GM12878 (cell line): ENCODE measurements around the gene RGS6.

ENCODE experiments used
- CBX3 ChIP-seq: fragments of 200-600 bp; sonication (generic); IDR thresholded peaks from 2 replicates; pipeline ENCODE4 v1.6.1; 2016; ENCODE audit warnings: low read depth, borderline replicate concordance
- POLR2A ChIP-seq: IDR thresholded peaks from 2 replicates; pipeline ENCODE4 v1.6.1; 2011; ENCODE audit warnings: low read depth, mild to moderate bottlenecking, low read length
- POLR2AphosphoS5 ChIP-seq: IDR thresholded peaks from 2 replicates; pipeline ENCODE4 v1.6.1; 2011; ENCODE audit warnings: mild to moderate bottlenecking, low read length, inconsistent platforms
- SIN3A ChIP-seq: IDR thresholded peaks from 2 replicates; pipeline ENCODE4 v1.6.1; 2012; ENCODE audit warnings: low read depth, low read length, improper control_type of control experiment

GRCh38 chr14:72311116-72311515 lies 378.9 kb downstream of the RGS6 start:
- TF ChIP-seq CBX3 (no peak), POLR2AphosphoS5 (no peak), POLR2A (no peak), SIN3A (no peak)
